BLaER1 (cell line): ENCODE data around the gene TAAR5.
A peak's percentile ranks its signal among the peaks of the same experiment; 100 is the strongest.
"Not testable (repeated sequence)": the region's sequence is repeated elsewhere in the genome, so short reads cannot be mapped to it uniquely, and the experiment has no call there.

ENCODE experiments used
- H3K27ac ChIP-seq: shearing (Covaris generic); formaldehyde crosslinking; 2 replicates; pipeline ENCODE4 v1.8.1; 2022
- H3K27me3 ChIP-seq: shearing (Covaris generic); formaldehyde crosslinking; 2 replicates; pipeline ENCODE4 v1.8.1; 2022
- H3K36me3 ChIP-seq: shearing (Covaris generic); formaldehyde crosslinking; 2 replicates; pipeline ENCODE4 v1.8.1; 2022
- H3K4me1 ChIP-seq: shearing (Covaris generic); formaldehyde crosslinking; 2 replicates; pipeline ENCODE4 v1.8.1; 2022
- H3K4me2 ChIP-seq: shearing (Covaris generic); formaldehyde crosslinking; 2 replicates; pipeline ENCODE4 v1.8.1; 2022
- H3K4me3 ChIP-seq: shearing (Covaris generic); formaldehyde crosslinking; 2 replicates; pipeline ENCODE4 v1.8.1; 2022
- H3K9ac ChIP-seq: shearing (Covaris generic); formaldehyde crosslinking; 2 replicates; pipeline ENCODE4 v1.8.1; 2022
- H3K9me3 ChIP-seq: shearing (Covaris generic); formaldehyde crosslinking; 2 replicates; pipeline ENCODE4 v1.8.1; 2022
- H4K20me1 ChIP-seq: shearing (Covaris generic); formaldehyde crosslinking; 2 replicates; pipeline ENCODE4 v1.8.1; 2022
- Cebpa-rat ChIP-seq: shearing (Covaris generic); IDR thresholded peaks from 2 replicates; pipeline ENCODE4 v1.8.1; 2022

The TAAR5 gene, protein sequence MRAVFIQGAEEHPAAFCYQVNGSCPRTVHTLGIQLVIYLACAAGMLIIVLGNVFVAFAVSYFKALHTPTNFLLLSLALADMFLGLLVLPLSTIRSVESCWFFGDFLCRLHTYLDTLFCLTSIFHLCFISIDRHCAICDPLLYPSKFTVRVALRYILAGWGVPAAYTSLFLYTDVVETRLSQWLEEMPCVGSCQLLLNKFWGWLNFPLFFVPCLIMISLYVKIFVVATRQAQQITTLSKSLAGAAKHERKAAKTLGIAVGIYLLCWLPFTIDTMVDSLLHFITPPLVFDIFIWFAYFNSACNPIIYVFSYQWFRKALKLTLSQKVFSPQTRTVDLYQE

DNA sequence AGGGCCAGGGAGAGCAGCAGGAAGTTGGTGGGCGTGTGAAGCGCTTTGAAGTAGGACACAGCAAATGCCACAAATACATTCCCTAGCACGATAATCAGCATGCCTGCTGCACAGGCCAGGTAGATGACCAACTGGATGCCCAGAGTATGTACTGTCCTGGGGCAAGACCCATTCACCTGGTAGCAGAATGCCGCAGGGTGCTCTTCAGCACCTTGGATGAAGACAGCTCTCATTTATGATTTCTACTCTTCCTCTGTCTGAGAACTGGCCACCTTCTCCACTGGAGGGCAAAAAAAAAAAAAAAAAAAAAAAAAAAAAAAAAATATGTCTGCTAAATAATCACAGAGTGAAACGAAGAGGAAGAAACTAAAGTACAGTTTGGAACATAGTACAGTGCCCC, at the start of gene TAAR5:
TSS of gene TAAR5 (minus strand) at position 288 of the 400 bp plus-strand sequence. CDS start at position 233, 55 bp downstream.
- H3K9me3 ChIP-seq = no peaks in the 10 kb centered on the region
- no peak for TF ChIP-seq Cebpa-rat

DNA sequence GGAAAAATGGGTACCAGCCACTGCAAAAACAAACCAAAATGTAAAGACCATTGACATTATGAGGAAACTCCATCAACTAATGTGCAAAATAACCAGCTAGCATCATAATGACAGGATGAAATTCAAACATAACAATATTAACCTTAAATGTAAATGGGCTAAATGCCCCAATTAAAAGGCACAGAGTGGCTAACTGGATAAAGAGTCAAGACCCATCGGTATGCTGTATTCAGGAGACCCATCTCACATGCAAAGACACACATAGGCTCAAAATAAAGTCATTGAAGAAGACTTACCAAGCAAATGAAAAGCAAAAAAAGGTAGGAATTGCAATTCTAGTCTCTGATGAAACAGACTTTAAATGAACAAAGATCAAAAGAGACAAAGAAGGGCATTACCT, 47.6 kb upstream of the TAAR5 start:
- not testable (repeated sequence) for H3K9ac ChIP-seq, H3K4me3 ChIP-seq, H3K27me3 ChIP-seq, H4K20me1 ChIP-seq, H3K4me1 ChIP-seq, H3K36me3 ChIP-seq, H3K9me3 ChIP-seq, H3K4me2 ChIP-seq, H3K27ac ChIP-seq

More for the DNA sequence above, at the start of gene TAAR5:
- H3K27me3 ChIP-seq = no peaks in the 10 kb centered on the region
- no peaks in the 10 kb centered on the region for H4K20me1 ChIP-seq
- no peak within 1 kb of the TSS for H3K4me3 ChIP-seq
- no peak within 1 kb of the TSS for H3K4me2 ChIP-seq
- H3K9ac ChIP-seq = no peak within 1 kb of the TSS
- no peaks in the 10 kb centered on the region for H3K4me1 ChIP-seq
- no peaks in the 10 kb centered on the region for H3K36me3 ChIP-seq
- H3K27ac ChIP-seq = no peak within 1 kb of the TSS

DNA sequence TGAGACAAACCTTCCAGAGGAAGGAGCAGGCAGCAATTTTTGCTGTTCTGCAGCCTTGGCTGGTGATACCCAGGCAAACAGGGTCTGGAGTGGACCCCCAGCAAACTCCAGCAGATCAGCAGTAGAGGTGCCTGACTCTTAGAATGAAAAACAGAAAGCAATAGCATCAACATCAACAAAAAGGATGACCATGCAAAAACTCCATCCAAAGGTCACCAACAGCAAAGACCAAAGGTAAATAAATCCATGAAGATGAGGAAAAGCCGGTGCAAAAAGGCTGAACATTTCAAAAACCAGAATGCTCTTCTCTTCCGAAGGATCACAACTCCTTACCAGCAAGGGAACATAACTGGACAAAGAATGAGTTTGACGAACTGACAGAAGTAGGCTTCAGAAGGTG, 46.4 kb upstream of the TAAR5 start:
- not testable (repeated sequence) for H3K9ac ChIP-seq, H4K20me1 ChIP-seq, H3K27ac ChIP-seq, H3K36me3 ChIP-seq, H3K9me3 ChIP-seq, H3K27me3 ChIP-seq, H3K4me3 ChIP-seq, H3K4me1 ChIP-seq, H3K4me2 ChIP-seq

DNA sequence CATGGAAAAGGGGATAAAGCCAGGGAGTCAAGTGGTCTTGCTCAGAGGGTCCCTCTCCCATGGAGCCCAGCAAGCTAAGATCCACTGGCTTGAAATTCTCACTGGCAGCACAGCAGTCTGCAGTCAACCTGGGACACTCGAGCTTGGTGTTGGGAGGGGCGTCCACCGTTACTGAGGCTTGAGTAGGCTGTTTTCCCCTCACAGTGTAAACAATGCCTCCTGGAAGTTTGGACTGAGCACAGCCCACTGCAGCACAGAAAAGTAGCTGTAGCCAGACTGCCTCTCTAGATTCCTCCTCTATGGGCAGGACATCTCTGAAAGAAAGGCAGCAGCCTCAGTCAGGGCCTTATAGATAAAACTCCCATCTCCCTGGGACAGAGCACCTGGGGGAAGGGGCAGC, 45.7 kb upstream of the TAAR5 start:
- not testable (repeated sequence) for H3K4me1 ChIP-seq, H3K4me3 ChIP-seq, H3K9ac ChIP-seq, H3K9me3 ChIP-seq, H4K20me1 ChIP-seq, H3K4me2 ChIP-seq, H3K27ac ChIP-seq, H3K27me3 ChIP-seq, H3K36me3 ChIP-seq

DNA sequence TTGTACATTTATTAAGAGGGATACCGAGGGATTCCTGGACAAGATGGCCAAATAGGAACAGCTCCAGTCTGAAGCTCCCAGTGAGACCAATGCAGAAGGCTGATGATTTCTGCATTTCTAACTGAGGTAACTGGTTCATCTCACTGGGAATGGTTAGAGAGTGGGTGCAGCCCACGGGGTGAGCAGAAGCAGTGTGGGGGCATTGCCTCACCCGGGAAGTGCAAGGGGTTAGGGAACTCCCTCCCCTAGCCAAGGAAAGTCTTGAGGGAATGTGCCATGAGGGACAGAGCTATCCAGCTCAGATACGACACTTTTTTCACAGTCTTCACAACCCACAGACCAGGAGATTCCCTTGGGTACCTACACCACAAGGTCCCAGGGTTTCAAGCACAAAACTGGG, 45.3 kb upstream of the TAAR5 start:
- H3K4me2 ChIP-seq = no peak overlapping the region
- TF ChIP-seq Cebpa-rat = no peak
- H3K4me1 ChIP-seq = no peaks in the 10 kb centered on the region
- H3K9ac ChIP-seq = no peak overlapping the region
- H3K27ac ChIP-seq = no peak overlapping the region
- no peaks in the 10 kb centered on the region for H3K27me3 ChIP-seq
- no peaks in the 10 kb centered on the region for H4K20me1 ChIP-seq
- no peak overlapping the region for H3K4me3 ChIP-seq
- no peaks in the 10 kb centered on the region for H3K36me3 ChIP-seq
- no peaks in the 10 kb centered on the region for H3K9me3 ChIP-seq

DNA sequence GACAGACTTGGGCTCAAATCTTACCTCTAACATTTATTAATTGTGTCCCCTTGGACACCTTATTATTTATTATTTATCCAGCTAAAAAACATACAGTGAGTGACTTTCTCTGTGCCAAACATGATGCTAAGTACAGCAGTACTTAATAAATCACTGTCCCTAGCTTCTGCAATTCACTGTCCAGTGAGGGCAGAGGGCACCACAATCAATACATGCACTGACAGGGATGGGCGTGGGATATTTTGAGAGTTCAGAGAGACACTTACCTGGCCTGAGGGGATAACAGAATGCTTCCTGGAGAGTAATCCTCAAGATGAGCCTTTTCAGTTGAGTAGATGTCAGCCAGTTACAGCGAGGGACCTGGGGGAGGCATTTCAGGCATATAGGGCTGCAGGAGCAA, 43.8 kb upstream of the TAAR5 start:
- no peaks in the 10 kb centered on the region for H3K4me1 ChIP-seq
- no peaks in the 10 kb centered on the region for H3K27me3 ChIP-seq
- H3K36me3 ChIP-seq = no peaks in the 10 kb centered on the region
- no peak overlapping the region for H3K27ac ChIP-seq
- no peak overlapping the region for H3K4me2 ChIP-seq
- no peaks in the 10 kb centered on the region for H4K20me1 ChIP-seq
- H3K9ac ChIP-seq = no peak overlapping the region
- no peaks in the 10 kb centered on the region for H3K9me3 ChIP-seq
- H3K4me3 ChIP-seq = no peak overlapping the region
- no peak for TF ChIP-seq Cebpa-rat

DNA sequence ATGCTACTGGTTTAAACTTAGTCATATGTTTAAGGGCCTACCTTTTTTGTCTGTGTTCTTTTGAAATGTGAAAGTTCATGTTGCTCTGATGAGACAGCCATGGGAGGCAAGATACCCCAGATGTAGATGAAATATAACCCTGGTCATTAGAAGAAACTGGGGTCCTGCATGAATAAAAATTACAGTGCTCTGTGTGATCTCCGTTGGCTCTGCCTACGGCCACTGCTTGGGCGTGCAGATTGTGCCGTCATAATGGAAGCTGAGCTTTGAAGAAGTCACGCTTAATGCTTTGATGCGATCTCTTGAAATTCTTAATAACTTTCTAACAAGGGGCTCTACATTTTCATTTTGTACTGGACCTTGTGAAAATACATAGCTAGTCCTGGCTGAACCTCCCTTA, 34.6 kb upstream of the TAAR5 start, which contains the start of gene TAAR2:
TSS of gene TAAR2 (minus strand) at position 101 of the 400 bp plus-strand sequence. CDS start at position 101, 0 bp downstream.
- Histone ChIP-seq H3K9me3 (peaks cover 5% of the 10 kb centered on the region; the same call in 1 of the 2 replicates), H3K27ac (no peak within 1 kb of the TSS), H4K20me1 (no peaks in the 10 kb centered on the region), H3K4me2 (no peak within 1 kb of the TSS), H3K27me3 (no peaks in the 10 kb centered on the region), H3K36me3 (no peaks in the 10 kb centered on the region), H3K4me3 (no peak within 1 kb of the TSS), H3K4me1 (no peaks in the 10 kb centered on the region), H3K9ac (no peak within 1 kb of the TSS)
- TF ChIP-seq Cebpa-rat = no peak

DNA sequence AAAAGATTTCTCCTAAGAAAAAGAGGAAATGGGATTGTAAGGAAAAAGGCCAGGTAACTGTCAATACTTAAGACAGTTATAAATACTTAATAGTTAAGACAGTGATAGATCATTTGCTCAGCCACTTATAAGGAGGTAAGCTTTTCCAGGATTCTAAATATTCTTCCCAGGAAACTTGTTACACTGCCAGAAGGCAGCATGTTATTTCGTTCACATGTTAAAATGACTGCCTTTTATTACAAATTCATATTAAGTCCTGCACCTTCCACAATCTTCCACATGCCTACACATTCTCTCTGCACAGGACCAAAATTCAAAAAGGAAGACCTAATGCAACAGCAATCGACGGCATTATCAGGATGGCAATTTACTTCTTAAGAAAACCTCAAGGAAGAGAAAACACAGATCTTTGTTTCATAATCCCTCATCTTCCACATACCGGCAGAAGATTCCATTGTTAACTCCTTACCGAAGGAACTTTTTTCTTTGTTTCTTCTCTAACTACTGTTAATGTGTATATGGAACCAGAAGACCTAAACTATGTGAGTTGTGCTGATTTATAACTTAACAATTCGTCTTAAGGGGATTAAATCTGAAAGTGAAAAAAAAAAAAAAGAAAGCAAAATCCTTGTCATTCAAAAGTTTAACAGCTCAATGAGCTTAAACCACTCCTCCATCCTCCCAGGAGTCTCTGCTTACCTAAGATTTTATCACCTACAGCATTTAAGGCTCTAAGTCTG, 33.7 kb upstream of the TAAR5 start:
- Histone ChIP-seq H3K36me3 (no peaks in the 10 kb centered on the region), H3K4me2 (no peak overlapping the region), H3K9ac (no peak overlapping the region), H3K27ac (no peak overlapping the region), H3K4me3 (no peak overlapping the region), H4K20me1 (no peaks in the 10 kb centered on the region), H3K27me3 (no peaks in the 10 kb centered on the region), H3K4me1 (no peaks in the 10 kb centered on the region), H3K9me3 (peaks cover 5% of the 10 kb centered on the region; the same call in 1 of the 2 replicates)
- TF ChIP-seq Cebpa-rat = no peak

DNA sequence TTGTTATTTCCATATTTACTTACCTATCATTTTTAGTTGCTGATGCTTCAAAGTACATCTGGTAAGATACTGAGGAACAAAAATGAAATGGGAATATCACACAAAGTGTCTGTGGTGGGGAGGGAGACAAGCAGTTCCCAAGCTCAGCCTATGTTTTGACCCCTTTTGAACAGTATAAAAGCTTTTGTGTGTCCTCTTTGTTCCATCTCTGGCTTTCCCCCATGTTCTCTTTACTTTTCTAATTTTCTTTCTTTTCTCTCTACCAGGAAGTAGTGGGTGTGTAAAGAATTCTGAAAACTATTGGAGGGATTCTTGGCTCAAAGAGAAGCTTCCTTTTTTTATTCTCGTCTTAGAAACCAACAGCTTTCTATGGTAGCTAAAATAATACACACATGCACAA, 27.1 kb upstream of the TAAR5 start:
- no peak overlapping the region for H3K27ac ChIP-seq
- no peak overlapping the region for H3K4me2 ChIP-seq
- peaks cover 6% of the 10 kb centered on the region; the same call in 1 of the 2 replicates for H3K4me1 ChIP-seq
- no peak overlapping the region for H3K4me3 ChIP-seq
- TF ChIP-seq Cebpa-rat = no peak
- H3K36me3 ChIP-seq = no peaks in the 10 kb centered on the region
- H3K27me3 ChIP-seq = no peaks in the 10 kb centered on the region
- no peaks in the 10 kb centered on the region for H3K9me3 ChIP-seq
- no peaks in the 10 kb centered on the region for H4K20me1 ChIP-seq
- H3K9ac ChIP-seq = no peak overlapping the region

DNA sequence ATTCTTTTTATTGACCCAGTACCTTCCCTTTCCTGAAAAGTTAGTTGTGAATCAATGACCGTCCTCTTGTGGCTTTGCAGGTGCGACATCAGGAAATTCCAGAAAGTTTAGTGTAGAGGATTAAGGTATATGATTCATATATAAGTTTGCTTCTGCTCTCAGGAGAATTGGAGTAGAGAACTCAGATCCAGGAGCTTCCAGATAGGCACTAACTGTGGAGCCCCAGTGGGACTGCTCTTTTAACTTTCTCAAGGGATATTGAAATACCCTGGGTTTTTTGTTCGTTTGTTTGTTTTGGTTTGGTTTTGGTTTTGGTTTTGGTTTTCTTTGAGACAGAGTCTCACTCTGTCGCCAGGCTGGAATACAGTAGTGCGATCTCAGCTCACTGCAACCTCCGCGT, 25.0 kb upstream of the TAAR5 start:
- Histone ChIP-seq H3K27me3 (no peaks in the 10 kb centered on the region), H4K20me1 (no peaks in the 10 kb centered on the region), H3K36me3 (no peaks in the 10 kb centered on the region), H3K9ac (no peak overlapping the region), H3K27ac (no peak overlapping the region), H3K4me3 (no peak overlapping the region), H3K9me3 (no peaks in the 10 kb centered on the region), H3K4me2 (peak overlapping the region; percentile 45; the same call in 1 of the 2 replicates), H3K4me1 (peaks cover 6% of the 10 kb centered on the region; the same call in 1 of the 2 replicates)
- TF ChIP-seq Cebpa-rat = no peak
